Right lobe of liver (tissue), 4 donors: ENCODE data around the gene MYO3B.

Experiments
- CTCF ChIP-seq, 4 donors: fragments of 200-600 bp in 3 of 4; fragments of 450-650 bp in 1 of 4; IDR thresholded peaks; one replicate each; pipeline versions ENCODE4 v1.5.1 to v1.8.0; 2016 to 2022; ENCODE audit warnings: antibody characterized with exemption in 4 of 4, mild to moderate bottlenecking in 2 of 4
- POLR2A ChIP-seq: fragments of 450-650 bp; IDR thresholded peaks from one replicate; pipeline ENCODE4 v1.6.1; 2017; ENCODE audit warnings: antibody characterized with exemption, mild to moderate bottlenecking
- donor health status: DM: no; HTN: no; CAD: no.
- donor health status: DM: no; HTN: no; CAD: no.
- donor health status: DM: no; HTN: yes; CAD: no.

GRCh38 chr2:170157025-170157684, 20.8 kb upstream of the MYO3B start:
- TF ChIP-seq CTCF (IDR thresholded peaks at IDR 0.05) = no peak
- TF ChIP-seq POLR2A = no peak
